H1 (cell line): Measurements from ENCODE around the gene S100A13. TPM values are rescaled to one million over a fixed set of nuclear protein-coding genes. Genes with fewer than 3 reads are reported as not detected.

Experiments
- CTCF ChIA-PET: fragments of 300-600 bp; sonication (Branson Sonifier 250); formaldehyde crosslinking; loops from one replicate; lab custom pipeline; 2021; ENCODE audit not compliant: partially characterized antibody; lab: Charles Lee
- POLR2A ChIA-PET: fragments of 300-600 bp; sonication (Branson Sonifier 250); formaldehyde crosslinking; loops from one replicate; lab custom pipeline; 2021; ENCODE audit warnings: inconsistent platforms; ENCODE audit not compliant: partially characterized antibody; lab: Charles Lee
- DNase-seq, 2 experiments: peaks; one replicate each; pipeline versions ENCODE4 v3.0.0 to v3.0.0-alpha.2; 2010 to 2022; ENCODE audit warnings: low spot score in 2 of 2, low read depth in 1 of 2, mixed read lengths in 1 of 2
- FAIRE-seq: peaks from 2 replicates; lab custom pipeline; 2011; peaks lifted over from hg19 to GRCh38; lab: Jason Lieb, UNC
- H2AFZ ChIP-seq: 2 replicates; pipeline ENCODE4 v1.8.1; 2012; ENCODE audit warnings: low read length, inconsistent platforms
- H2AK5ac ChIP-seq: 2 replicates; pipeline ENCODE4 v1.6.1; 2013; ENCODE audit warnings: low read depth, low read length
- H2BK120ac ChIP-seq: replicated peaks from 2 replicates; pipeline ENCODE3; 2013; ENCODE audit warnings: low read depth, low read length, inconsistent platforms
- H2BK12ac ChIP-seq: 2 replicates; pipeline ENCODE4 v1.6.1; 2013; ENCODE audit warnings: low read depth, low read length
- H2BK15ac ChIP-seq: 2 replicates; pipeline ENCODE4 v1.6.1; 2013; ENCODE audit warnings: low read length
- H2BK20ac ChIP-seq: 2 replicates; pipeline ENCODE4 v1.6.1; 2013; ENCODE audit warnings: low read length
- H2BK5ac ChIP-seq: 2 replicates; pipeline ENCODE4 v1.6.1; 2013; ENCODE audit warnings: low read depth, low read length
- H3K14ac ChIP-seq: 2 replicates; pipeline ENCODE4 v1.6.1; 2013; ENCODE audit warnings: inconsistent platforms; ENCODE audit not compliant: insufficient read length
- H3K18ac ChIP-seq: 2 replicates; pipeline ENCODE4 v1.6.1; 2013; ENCODE audit warnings: low read length; ENCODE audit errors: extremely low read depth
- H3K23ac ChIP-seq: 2 replicates; pipeline ENCODE4 v1.6.1; 2013; ENCODE audit warnings: inconsistent platforms; ENCODE audit not compliant: insufficient read length
- H3K23me2 ChIP-seq: 2 replicates; pipeline ENCODE4 v1.6.1; 2013; ENCODE audit warnings: low read depth, low read length
- H3K27ac ChIP-seq: 2 replicates; pipeline ENCODE4 v1.6.1; 2011; ENCODE audit warnings: low read depth, low read length, inconsistent platforms
- H3K27me3 ChIP-seq, 4 experiments: replicated peaks in 1 of 4; 1 replicate in 1 of 4; 2 replicates in 3 of 4; pipeline versions ENCODE4 v1.6.1 to v1.8.1; 2011 to 2013; ENCODE audit warnings: low read length in 3 of 4, mild to moderate bottlenecking in 3 of 4, inconsistent platforms in 2 of 4, mixed read lengths in 2 of 4, moderate library complexity in 1 of 4; ENCODE audit not compliant: control insufficient read depth in 3 of 4, insufficient read depth in 3 of 4; ENCODE audit errors: extremely low read depth in 1 of 4
- H3K36me3 ChIP-seq, 4 experiments: 2 replicates each; pipeline versions ENCODE4 v1.6.1 to v1.8.1; 2011 to 2013; ENCODE audit warnings: mild to moderate bottlenecking in 4 of 4, low read length in 3 of 4, moderate library complexity in 2 of 4, control low read depth in 1 of 4, inconsistent platforms in 1 of 4; ENCODE audit not compliant: insufficient read depth in 4 of 4, control insufficient read depth in 2 of 4
- H3K4ac ChIP-seq: replicated peaks from 2 replicates; pipeline ENCODE3; 2013; ENCODE audit warnings: low read length, low read depth, mixed read lengths, inconsistent platforms; ENCODE audit not compliant: insufficient read length
- H3K4me1 ChIP-seq, 4 experiments: replicated peaks in 1 of 4; 1 replicate in 1 of 4; 2 replicates in 3 of 4; pipeline versions ENCODE4 v1.6.1 to v1.8.1; 2011 to 2013; ENCODE audit warnings: low read length in 3 of 4, inconsistent platforms in 2 of 4, mixed read lengths in 1 of 4; ENCODE audit not compliant: insufficient read depth in 4 of 4, control insufficient read depth in 3 of 4
- H3K4me2 ChIP-seq, 2 experiments: 2 replicates each; pipeline versions ENCODE4 v1.6.1 to v1.8.1; 2011 to 2013; ENCODE audit warnings: low read depth in 2 of 2, low read length in 2 of 2, control low read depth in 1 of 2, inconsistent platforms in 1 of 2, mild to moderate bottlenecking in 1 of 2; ENCODE audit not compliant: insufficient read depth in 1 of 2
- H3K4me3 ChIP-seq, 4 experiments: fragments of 200-600, 300-600 bp in 1 of 4; sonication (generic), shearing (Covaris generic), sonication (Bioruptor Twin) in 1 of 4; 2 replicates each; pipeline versions ENCODE4 v1.5.1 to v1.8.1; 2011 to 2016; ENCODE audit warnings: low read length in 4 of 4, low read depth in 3 of 4, control low read depth in 2 of 4, inconsistent platforms in 2 of 4, mild to moderate bottlenecking in 2 of 4, mixed read lengths in 1 of 4, moderate library complexity in 1 of 4; ENCODE audit not compliant: insufficient read depth in 2 of 4; ENCODE audit errors: extremely low read depth in 1 of 4
- H3K56ac ChIP-seq: replicated peaks from 2 replicates; pipeline ENCODE3; 2013; ENCODE audit warnings: low read depth, mild to moderate bottlenecking, mixed read lengths, low read length, inconsistent platforms; ENCODE audit not compliant: insufficient read length
- H3K79me1 ChIP-seq: 2 replicates; pipeline ENCODE4 v1.6.1; 2013; ENCODE audit warnings: low read depth, low read length, control low read depth
- H3K79me2 ChIP-seq, 2 experiments: 2 replicates each; pipeline versions ENCODE4 v1.6.1 to v1.8.1; 2012 to 2013; ENCODE audit warnings: low read length in 2 of 2, mild to moderate bottlenecking in 2 of 2, inconsistent platforms in 1 of 2; ENCODE audit not compliant: insufficient read depth in 2 of 2, control insufficient read depth in 1 of 2
- H3K9ac ChIP-seq, 4 experiments: replicated peaks in 1 of 4; 1 replicate in 1 of 4; 2 replicates in 3 of 4; pipeline versions ENCODE4 v1.6.1 to v1.8.1; 2011 to 2013; ENCODE audit warnings: low read depth in 3 of 4, low read length in 3 of 4, control low read depth in 2 of 4, mild to moderate bottlenecking in 2 of 4, moderate library complexity in 2 of 4, inconsistent platforms in 1 of 4; ENCODE audit errors: extremely low read depth in 1 of 4
- H3K9me3 ChIP-seq, 2 experiments: 2 replicates each; pipeline versions ENCODE4 v1.6.1 to v1.8.1; 2012 to 2013; ENCODE audit warnings: mild to moderate bottlenecking in 2 of 2, moderate library complexity in 2 of 2, control low read depth in 1 of 2, inconsistent platforms in 1 of 2, low read depth in 1 of 2, low read length in 1 of 2, mixed read lengths in 1 of 2; ENCODE audit not compliant: insufficient read depth in 2 of 2
- H4K20me1 ChIP-seq, 2 experiments: replicated peaks in 1 of 2; 2 replicates each; pipeline versions ENCODE3 to v1.8.1; 2011 to 2013; ENCODE audit warnings: inconsistent platforms in 2 of 2, low read length in 2 of 2, mild to moderate bottlenecking in 1 of 2; ENCODE audit not compliant: insufficient read depth in 2 of 2, control insufficient read depth in 1 of 2
- H4K5ac ChIP-seq: 2 replicates; pipeline ENCODE4 v1.6.1; 2013; ENCODE audit warnings: low read length, low read depth, mixed read lengths, inconsistent platforms; ENCODE audit not compliant: insufficient read length
- H4K8ac ChIP-seq: 2 replicates; pipeline ENCODE4 v1.8.0; 2013; ENCODE audit warnings: mild to moderate bottlenecking, moderate library complexity, low read length, inconsistent platforms; ENCODE audit not compliant: insufficient read depth; ENCODE audit errors: extremely low read depth
- H4K91ac ChIP-seq: replicated peaks from 2 replicates; pipeline ENCODE3; 2013; ENCODE audit warnings: low read length, mixed read lengths, inconsistent platforms; ENCODE audit not compliant: insufficient read length
- ATF3 ChIP-seq: IDR thresholded peaks from 2 replicates; pipeline ENCODE4 v1.6.1; 2011; ENCODE audit warnings: low read depth, mild to moderate bottlenecking, low read length; ENCODE audit not compliant: insufficient read depth
- CTBP2 ChIP-seq: IDR thresholded peaks from 2 replicates; pipeline ENCODE4 v1.7.0; 2011; ENCODE audit warnings: borderline replicate concordance, mild to moderate bottlenecking, moderate library complexity, mixed read lengths, low read length; ENCODE audit not compliant: insufficient read depth, insufficient read length
- EGR1 ChIP-seq: IDR thresholded peaks from 2 replicates; pipeline ENCODE4 v1.6.1; 2011; ENCODE audit warnings: low read depth, low read length, borderline replicate concordance
- EZH2 ChIP-seq: fragments of 200-600 bp; sonication (generic); IDR thresholded peaks from 2 replicates; pipeline ENCODE4 v1.7.1; 2012; ENCODE audit warnings: low read depth, mild to moderate bottlenecking, moderate library complexity, low read length, inconsistent platforms; ENCODE audit not compliant: severe bottlenecking
- PHF8 ChIP-seq: fragments of 200-600 bp; sonication (generic); conservative IDR thresholded peaks from 2 replicates; pipeline ENCODE4 v1.7.1; 2012; ENCODE audit warnings: low read depth, mild to moderate bottlenecking, inconsistent platforms, low read length, moderate library complexity
- RXRA ChIP-seq: IDR thresholded peaks from 2 replicates; pipeline ENCODE4 v1.6.1; 2011; ENCODE audit warnings: low read depth, mild to moderate bottlenecking, low read length, moderate library complexity; ENCODE audit not compliant: insufficient read depth
- SAP30 ChIP-seq: fragments of 300-600 bp; sonication (generic); IDR thresholded peaks from 2 replicates; pipeline ENCODE4 v1.7.1; 2012; ENCODE audit warnings: low read length, moderate library complexity, mild to moderate bottlenecking, inconsistent platforms; ENCODE audit not compliant: insufficient read depth, insufficient replicate concordance
- SIX5 ChIP-seq: IDR thresholded peaks from 2 replicates; pipeline ENCODE4 v1.6.1; 2011; ENCODE audit warnings: mild to moderate bottlenecking, low read depth, low read length
- TAF7 ChIP-seq: optimal IDR thresholded peaks from 2 replicates; pipeline ENCODE3; 2011; ENCODE audit warnings: low read depth, mild to moderate bottlenecking, inconsistent platforms, low read length, moderate library complexity, borderline replicate concordance
- WGBS, 2 experiments: shearing (Covaris generic) in 1 of 2; methylation state at CpG; one replicate each; pipeline versions ENCODE4 v1.1.6 to v1.1.7; 2013 to 2015; ENCODE audit warnings: low lambda C conversion rate in 2 of 2, mixed read lengths in 2 of 2, inconsistent platforms in 1 of 2, low coverage in 1 of 2, missing lambda C conversion rate in 1 of 2; ENCODE audit not compliant: insufficient replicate concordance in 2 of 2, insufficient coverage in 1 of 2, insufficient read length in 1 of 2; ENCODE audit errors: extremely low coverage in 1 of 2, missing lambda C conversion rate in 1 of 2; 5-methylcytosine and 5-hydroxymethylcytosine counted together
- polyA plus RNA-seq, 7 experiments: library from polyadenylated mRNA; depleted of rRNA in 3 of 7; stranded (reverse) in 5 of 7; unstranded in 2 of 7; fragments of >200 nt in 5 of 7; fragments of 200-250 nt in 2 of 7; gene quantifications; 1 replicate in 5 of 7; 2 replicates in 1 of 7; 4 replicates in 1 of 7; pipeline versions ENCODE4 v1.2.1 to v1.2.3, GENCODE V29; 2011 to 2013; ENCODE audit warnings: missing spikeins in 2 of 7, mixed read lengths in 2 of 7
- total RNA-seq: library from RNA; stranded (reverse); fragmentation: NEBNext Ultra II Directional; extraction: Animal tissue kit (Norgen Biotek cat#: 25700); gene quantifications from 2 replicates; pipeline ENCODE4 v1.2.1, GENCODE V29; 2021

Gene S100A13
- total and polyA plus RNA-seq, 2 of the 8 experiments (the other 6 are each of a cell fraction or from before 2014, with no cell fraction given), result 63.6 to 127 TPM

- Histone ChIP-seq H3K4ac (no peak overlapping the region), H3K27ac (no peak overlapping the region), H3K36me3 (no peaks in the 10 kb centered on the region), H3K4me2 (no peak overlapping the region), H4K8ac (no peak overlapping the region; the same call in 1 of the 2 replicates), H4K5ac (no peak overlapping the region), H2AFZ (no peak overlapping the region), H2BK12ac (no peak overlapping the region), H3K4me1 (peaks cover 0 to 3% (median 0%) of the 10 kb centered on the region in 4 experiments; a peak in 1 of 7 replicates), H4K91ac (no peak overlapping the region), H3K18ac (no peak overlapping the region), H3K27me3 (no peaks in the 10 kb centered on the region), H2BK20ac (no peak overlapping the region), H2BK120ac (no peak overlapping the region), H4K20me1 (peaks cover 0 to under 1% of the 10 kb centered on the region in 2 experiments), H3K14ac (no peak overlapping the region), H2BK5ac (no peak overlapping the region), H3K56ac (no peak overlapping the region), H3K9me3 (no peaks in the 10 kb centered on the region), H2BK15ac (no peak overlapping the region), H3K4me3 (no peak overlapping the region), H3K9ac (no peak overlapping the region), H3K23ac (no peak overlapping the region), H3K23me2 (no peaks in the 10 kb centered on the region), H3K79me1 (no peaks in the 10 kb centered on the region), H2AK5ac (no peak overlapping the region), H3K79me2 (no peaks in the 10 kb centered on the region)
- FAIRE-seq (no peak), DNase-seq (no peak)
- 100% methylated on average over 1 of the region's 1 CpG; no CpG with 5 or more reads in 1 of the 2 experiments for WGBS, 2 experiments
- ChIA-PET POLR2A (interaction anchor here (0.6 to 16.2 kb wide), 8 partner anchors 9 to 581 kb away, joined by 3 to 343 read pairs (median 4); partner anchors contain the start of genes CHTOP, ILF2, RPS27 and S100A13), CTCF (interaction anchor here (0.6 to 2.5 kb wide), 11 partner anchors 14 to 917 kb away, joined by 3 to 9 read pairs (median 3); partner anchors contain the start of genes S100A1 and S100A13)
- TF ChIP-seq PHF8 (no peak), CTBP2 (no peak), EZH2 (no peak), RXRA (no peak), EGR1 (no peak), TAF7 (no peak), ATF3 (no peak), SIX5 (no peak), SAP30 (no peak)
These were observed 24.5 kb upstream of the S100A13 start for GRCh38 chr1:153651771-153652170.
